ENCODE results near the gene FUT3. TPM values are rescaled to one million over a fixed set of nuclear protein-coding genes. Genes with fewer than 3 reads are reported as not detected.

FUT3 gene
- total RNA-seq, 1 donor from 2014 or later, result 104 TPM

DNA sequence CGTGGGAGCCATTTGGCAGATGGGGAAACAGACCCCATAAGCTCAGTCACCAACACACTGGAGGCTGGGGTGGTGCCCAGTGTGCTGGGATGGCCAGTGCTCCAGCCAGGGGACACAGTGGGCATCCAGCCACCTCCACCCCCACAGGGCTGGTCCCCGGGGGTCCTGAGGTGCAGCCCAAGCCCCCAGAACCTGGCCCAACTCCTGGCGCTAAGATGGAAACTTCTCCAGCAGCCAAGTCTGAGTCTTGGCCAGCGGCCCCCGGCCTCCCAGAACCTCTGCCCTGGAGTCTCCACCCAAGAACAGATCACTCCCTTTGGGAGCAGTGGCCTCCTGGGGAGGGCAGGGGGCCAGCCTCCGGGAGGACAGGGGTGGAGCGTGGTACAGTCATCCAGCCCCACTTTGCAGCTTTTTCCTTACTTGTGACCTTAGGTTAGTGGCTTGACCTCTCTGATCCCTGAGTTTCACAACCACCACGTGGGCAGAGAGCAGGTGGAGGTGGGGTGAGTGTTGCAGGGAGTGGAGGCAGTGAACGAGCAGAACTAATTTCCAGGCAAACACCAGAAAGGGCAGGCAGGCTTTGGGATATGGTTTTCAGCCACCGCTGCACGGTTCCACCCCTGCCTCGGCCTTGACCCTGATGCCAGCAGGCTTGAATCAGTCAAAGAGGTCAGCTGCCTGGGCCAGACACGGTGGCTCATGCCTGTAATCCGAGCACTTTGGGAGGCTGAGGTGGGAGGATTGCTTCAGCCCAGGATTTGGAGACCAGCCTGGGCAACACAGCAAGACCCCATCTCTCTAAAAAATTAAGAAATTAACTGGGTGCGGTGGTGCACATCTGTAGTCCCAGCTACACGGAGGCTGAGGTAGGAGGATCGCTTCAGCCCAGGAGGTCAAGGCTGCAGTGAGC lies 50.6 kb downstream of the FUT3 start:
- no peak for ATAC-seq

DNA sequence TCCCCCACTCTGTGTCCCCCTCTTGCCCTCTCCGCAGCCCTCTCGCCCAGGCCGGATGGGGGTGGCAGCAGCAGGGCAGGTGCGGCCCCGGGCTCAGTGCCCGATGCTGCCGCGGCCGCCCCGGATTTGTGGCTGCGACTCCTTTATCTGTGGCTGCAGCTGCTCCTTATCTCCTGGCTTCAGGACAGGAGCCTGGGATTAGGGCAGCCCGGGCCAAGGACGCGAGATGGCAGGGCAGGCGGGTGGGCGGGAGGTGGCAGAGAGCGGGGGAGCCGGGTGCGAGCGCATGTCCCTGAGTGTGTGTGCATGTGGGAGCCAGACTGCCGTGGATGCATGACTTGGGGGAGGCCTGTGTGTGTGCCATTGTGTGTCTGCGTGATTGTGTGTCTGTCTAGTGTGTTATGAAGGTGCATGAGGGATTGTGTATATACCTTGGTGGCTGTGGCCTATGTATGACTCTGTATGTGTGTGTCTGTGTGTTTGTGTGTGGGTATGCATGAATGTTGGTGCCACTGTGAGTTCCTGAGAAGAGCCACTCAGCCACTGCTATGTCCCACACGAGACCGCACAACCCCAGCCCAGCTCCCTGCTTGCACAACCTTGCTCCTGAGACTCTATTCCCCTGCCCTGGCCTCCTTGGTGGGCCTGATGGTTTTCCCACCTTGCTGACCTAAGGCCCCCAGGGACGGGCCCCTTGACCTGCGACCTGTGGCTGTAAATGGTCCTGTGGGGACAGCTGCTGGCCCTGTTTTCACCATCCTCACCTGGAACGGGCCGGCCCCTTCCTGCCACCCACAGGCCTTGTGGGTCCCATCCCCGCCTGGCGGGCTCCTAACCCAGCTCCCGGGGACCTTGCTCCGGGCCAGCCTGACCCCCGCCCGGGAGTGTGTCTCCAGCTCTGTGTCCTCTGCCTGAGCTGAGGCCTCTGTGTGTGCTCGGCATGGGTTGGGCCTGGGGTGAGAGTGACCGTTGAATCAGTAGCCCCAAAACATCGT lies 51.7 kb downstream of the FUT3 start:
- ATAC-seq, result peak; percentile 0

DNA sequence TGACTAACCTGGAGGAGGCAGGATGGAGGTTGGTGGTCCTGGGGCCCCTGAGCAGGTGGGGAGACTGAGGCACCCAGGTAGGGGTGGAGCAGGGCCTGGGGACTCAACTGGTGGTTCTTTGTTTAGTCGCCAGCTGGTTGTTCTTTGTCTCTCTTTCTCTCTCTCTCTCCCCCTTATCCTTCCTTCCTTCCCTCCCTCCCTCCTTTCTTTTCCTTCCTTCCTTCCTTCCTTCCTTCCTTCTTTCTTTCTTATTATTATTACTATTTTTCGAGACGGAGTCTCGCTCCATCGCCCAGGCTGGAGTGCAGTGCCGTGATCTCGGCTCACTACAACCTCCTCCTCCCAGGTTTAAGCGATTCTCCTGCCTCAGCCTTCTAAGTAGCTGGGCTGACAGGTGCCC lies 53.0 kb downstream of the FUT3 start:
- no peak for ATAC-seq

DNA sequence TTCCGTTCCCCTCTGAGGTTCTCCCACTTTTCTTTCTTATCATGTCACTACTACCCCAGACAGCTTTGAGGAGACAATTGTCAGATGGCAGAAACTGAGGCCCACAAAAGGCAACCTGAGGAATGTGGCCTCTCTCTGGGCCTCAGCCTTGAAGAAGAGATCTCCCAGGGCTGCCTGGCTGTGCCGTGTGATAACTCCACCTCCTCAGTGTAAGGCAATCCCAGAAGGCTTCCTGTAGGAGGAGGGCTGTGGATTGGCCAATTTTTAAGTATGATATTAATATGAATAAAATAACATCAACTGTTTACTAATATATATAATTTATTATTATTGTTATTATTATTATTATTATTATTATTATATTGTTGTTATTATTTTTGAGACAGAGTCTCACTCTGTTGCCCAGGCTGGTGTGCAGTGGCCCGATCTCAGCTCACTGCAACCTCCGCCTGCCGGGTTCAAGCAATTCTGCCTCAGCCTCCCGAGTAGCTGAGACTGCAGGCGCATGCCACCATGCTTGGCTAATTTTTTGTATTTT lies 55.8 kb downstream of the FUT3 start:
- no peak for ATAC-seq

DNA sequence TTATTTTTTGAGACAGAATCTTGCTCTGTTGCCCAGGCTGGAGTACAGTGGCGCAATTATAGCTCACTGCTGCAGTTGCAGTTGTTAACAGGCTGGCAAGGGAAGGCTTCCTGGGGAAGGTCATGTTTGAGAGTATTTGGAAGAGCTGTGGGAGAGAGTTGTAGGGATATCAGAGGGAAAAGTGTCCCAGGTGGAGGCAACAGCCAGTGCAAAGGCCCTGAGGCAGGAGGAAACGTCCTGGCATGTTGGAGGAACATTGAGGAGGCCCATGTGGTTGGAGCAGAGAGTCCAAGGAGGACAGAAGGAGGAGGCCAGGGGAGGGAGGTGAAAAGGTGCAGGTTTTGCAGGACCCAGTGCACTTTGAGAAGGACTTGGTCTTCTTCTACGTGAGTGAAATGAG lies 58.1 kb downstream of the FUT3 start:
- ATAC-seq, result no peak

Other genes starting within 250 kb of the FUT3 start
- gene SAFB2, start 228.7 kb downstream of the FUT3 start, total RNA-seq, result 30.0 TPM
- gene SAFB, start 228.4 kb downstream of the FUT3 start, total RNA-seq, result 35.5 TPM
- gene MICOS13, start 170.9 kb downstream of the FUT3 start, total RNA-seq, result 59.1 TPM
- 1.1 TPM for gene HSD11B1L, start 170.4 kb downstream of the FUT3 start, total RNA-seq
- gene RPL36, start 161.2 kb downstream of the FUT3 start, total RNA-seq, result 1,080 TPM
- 47.1 TPM for gene LONP1, start 131.3 kb downstream of the FUT3 start, total RNA-seq
- not detected for gene CATSPERD, start 130.8 kb downstream of the FUT3 start, total RNA-seq
- 1.8 TPM for gene PRR22, start 66.7 kb downstream of the FUT3 start, total RNA-seq
- 24.2 TPM for gene DUS3L, start 60.3 kb downstream of the FUT3 start, total RNA-seq
- 2.7 TPM for gene NRTN, start 46.4 kb downstream of the FUT3 start, total RNA-seq
- gene FUT6, start 11.7 kb downstream of the FUT3 start, total RNA-seq, result 56.9 TPM
- gene FUT5, start 19.1 kb upstream of the FUT3 start, total RNA-seq, result not detected
- 217 TPM for gene NDUFA11, start 52.3 kb upstream of the FUT3 start, total RNA-seq
- gene VMAC, start 53.4 kb upstream of the FUT3 start, total RNA-seq, result 4.1 TPM
- gene CAPS, start 62.8 kb upstream of the FUT3 start, total RNA-seq, result 2.7 TPM
- gene RANBP3, start 126.7 kb upstream of the FUT3 start, total RNA-seq, result 49.6 TPM